Activated CD4-positive, alpha-beta T cell treated with anti-CD3 and anti-CD28 coated beads, Interleukin-2, amount 50 U/mL, for 24 hours (primary cell): ENCODE measurements around the gene PNMA8B.
"Not testable (repeated sequence)": the region's sequence is repeated elsewhere in the genome, so short reads cannot be mapped to it uniquely, and the experiment has no call there.

Experiments
- DNase-seq, 2 donors: peaks; one replicate each; pipeline ENCODE4 v3.0.0-alpha.2; 2020; ENCODE audit warnings: low read depth in 1 of 2, low spot score in 1 of 2

PNMA8B gene

DNA sequence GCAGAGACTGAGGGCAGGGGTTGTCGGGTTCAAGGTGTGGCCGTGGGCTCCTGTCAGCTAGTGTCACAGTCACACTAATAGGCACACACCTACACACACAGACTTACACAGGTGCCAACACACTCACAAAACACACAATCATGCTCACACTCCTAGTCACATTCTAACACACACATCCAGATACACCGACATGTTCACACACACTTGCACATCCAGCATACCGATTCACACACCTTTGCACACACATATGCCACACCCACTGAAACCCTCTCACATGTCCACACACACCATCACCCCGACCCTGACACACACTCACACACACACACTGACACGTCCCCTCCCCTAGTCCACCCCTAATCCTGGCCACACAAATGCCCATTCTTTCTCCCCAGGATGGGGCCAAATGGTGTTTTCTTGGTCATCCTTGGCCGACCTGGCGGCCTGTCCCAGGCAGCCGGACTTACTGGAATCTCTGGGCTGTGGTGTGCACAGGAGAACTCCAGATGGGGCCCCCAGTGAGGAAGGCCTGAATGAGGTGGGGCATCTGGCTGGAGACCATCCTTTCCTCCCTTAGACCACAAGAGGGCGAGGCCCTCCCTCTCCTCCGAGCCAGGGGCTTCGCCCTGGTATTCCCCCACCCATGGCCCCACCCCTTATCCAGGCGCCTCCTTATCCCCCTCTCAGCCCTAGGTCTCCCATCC is 19.1 kb upstream of the PNMA8B start:
- DNase-seq, result no peak

GRCh38 chr19:46513461-46514236 is 18.0 kb upstream of the PNMA8B start:
- DNase-seq, result peak; percentile 77 to 82

DNA sequence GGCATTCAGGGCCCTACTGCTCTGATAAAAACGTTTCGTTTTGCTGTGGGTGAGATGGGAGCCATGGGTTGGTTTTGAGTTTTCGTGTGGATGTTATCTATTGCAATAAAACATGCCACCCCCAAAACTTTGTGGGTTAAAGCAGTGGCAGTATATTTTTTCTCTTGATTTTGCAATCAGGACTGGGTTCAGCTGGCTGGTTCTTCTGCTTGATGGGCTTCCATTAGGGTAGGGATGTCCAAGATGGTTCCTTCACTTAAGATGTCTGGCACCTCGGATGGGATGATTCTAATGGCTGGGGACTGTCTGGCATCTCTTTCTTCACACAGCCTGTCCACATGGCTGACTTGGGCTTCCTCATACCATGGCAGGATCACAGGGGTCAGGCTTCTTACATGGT is 15.6 kb upstream of the PNMA8B start:
- DNase-seq, result no peak

DNA sequence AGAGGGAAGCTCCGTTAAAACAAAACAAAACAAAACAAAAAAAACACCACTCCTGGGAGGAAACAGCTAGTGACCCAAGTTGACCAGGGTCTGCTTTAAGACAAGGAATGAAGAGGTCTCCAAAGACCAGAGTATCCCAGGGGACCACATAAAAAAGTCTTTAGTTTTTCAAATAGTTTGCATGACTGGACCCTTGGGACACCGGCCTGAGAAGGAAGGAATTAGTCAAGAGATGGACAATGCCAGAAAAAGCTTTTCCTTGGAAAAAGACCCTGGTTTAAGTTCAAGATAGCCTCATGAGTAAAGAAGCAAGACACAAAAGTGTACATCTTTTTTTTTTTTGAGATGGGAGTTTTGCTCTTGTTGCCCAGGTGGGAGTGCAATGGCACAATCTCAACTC is 12.5 kb upstream of the PNMA8B start:
- DNase-seq, result no peak

- no peak for DNase-seq
Observed at GRCh38 chr19:46503848-46504453, 8.3 kb upstream of the PNMA8B start.

- no peak for DNase-seq
Observed at GRCh38 chr19:46502891-46503290, 7.2 kb upstream of the PNMA8B start.

DNA sequence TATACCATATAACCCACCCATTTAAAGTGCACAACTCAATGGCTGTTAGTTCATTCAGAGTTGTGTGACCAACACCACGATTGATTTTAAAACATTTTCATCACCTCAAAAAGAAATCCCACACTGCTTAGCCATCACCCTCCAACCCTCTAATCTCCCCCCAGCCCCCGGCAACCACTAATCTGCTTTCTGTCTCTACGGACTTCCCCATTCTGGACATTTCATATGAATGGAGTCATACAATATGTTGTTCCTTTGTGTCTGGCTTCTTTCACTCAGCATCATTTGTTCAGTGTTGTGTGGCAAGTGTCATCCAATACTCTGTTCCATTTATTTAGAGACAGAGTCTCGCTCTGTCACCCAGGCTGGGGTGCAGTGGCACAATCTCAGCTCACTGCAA is 4.0 kb upstream of the PNMA8B start:
- no peak for DNase-seq

DNA sequence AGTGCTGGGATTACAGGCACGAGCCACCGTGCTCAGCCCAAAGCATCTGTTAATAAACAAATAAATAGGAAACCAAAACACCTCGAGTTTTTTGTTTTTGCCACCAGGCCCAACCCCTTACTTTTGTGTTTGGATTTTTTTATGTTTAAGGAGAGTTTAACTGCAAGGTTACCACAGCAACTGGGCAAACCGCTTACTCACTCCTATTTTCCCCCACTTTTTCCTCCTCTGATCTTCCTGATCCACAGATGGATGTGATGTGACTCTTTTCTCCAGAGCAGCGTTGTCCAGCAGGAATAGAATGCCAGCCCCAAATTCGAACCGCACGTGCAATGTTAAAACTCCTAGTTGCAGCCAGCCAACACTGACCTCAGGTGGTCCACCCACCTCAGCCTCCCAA is 2.1 kb upstream of the PNMA8B start:
- no peak for DNase-seq

DNA sequence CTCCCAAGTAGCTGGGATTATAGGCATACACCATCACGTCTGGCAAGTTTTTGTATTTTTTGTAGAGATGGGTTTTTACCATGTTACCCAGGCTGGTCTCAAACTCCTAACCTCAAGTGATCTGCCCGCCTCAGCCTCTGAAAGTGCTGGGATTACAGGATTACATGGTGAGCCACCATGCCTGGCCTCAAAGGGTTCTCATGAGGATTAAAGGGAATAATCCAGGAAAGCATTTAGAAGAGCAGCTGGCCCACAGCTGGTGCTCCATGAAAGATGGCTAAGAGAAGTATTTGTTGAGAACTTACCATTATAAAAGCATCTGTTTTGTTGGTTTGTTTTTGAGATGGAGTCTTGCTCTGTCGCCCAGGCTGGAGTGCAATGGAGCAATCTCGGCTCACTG is 1.2 kb upstream of the PNMA8B start:
- DNase-seq, result not testable (repeated sequence)

GRCh38 chr19:46496304-46496703 is 637 bp upstream of the PNMA8B start:
- no peak for DNase-seq

DNA sequence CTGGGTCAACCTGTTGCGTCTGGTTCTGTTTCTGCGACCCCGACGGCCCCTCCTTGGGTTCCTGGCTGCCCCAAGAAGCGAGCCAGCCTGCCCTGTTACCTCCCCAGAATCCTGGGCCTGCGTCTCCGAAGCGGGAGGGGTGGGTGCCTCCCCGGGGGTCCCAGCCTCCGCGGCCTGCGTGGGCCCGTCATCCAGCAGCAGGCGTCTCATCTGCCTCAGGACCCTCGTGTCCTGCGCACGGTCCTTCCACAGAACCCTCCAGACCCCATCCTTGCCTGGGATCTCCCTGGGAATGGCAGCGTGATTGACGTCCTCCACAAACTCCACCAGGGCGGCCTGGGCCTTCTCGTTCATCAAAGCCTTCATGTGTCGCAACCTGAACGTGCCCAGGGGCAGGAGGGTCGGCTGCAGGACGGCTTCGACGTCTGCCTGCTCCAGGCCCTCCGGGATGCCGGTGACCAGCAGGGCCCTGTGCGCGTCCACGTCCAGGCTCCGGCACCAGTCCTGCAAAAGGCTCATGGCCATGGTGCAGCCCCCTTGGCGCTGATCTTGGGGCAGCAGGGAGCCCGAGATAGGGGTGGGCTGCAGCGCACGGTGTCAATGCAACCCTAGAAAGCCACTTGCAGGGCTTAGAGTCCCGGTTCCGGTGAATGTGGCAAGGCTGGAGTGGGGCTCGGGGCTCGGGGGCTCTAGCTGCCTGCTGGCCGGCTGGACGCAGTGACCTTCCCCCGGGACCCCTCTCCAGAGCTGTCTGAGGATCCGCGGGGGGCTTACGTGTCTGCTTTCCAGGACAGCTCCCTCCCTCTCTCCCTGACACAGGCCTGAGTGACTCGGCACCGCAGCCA is 504 bp downstream of the PNMA8B start:
- no peak for DNase-seq

- DNase-seq, result no peak
Observed at GRCh38 chr19:46494146-46494940, 1.3 kb downstream of the PNMA8B start.

DNA sequence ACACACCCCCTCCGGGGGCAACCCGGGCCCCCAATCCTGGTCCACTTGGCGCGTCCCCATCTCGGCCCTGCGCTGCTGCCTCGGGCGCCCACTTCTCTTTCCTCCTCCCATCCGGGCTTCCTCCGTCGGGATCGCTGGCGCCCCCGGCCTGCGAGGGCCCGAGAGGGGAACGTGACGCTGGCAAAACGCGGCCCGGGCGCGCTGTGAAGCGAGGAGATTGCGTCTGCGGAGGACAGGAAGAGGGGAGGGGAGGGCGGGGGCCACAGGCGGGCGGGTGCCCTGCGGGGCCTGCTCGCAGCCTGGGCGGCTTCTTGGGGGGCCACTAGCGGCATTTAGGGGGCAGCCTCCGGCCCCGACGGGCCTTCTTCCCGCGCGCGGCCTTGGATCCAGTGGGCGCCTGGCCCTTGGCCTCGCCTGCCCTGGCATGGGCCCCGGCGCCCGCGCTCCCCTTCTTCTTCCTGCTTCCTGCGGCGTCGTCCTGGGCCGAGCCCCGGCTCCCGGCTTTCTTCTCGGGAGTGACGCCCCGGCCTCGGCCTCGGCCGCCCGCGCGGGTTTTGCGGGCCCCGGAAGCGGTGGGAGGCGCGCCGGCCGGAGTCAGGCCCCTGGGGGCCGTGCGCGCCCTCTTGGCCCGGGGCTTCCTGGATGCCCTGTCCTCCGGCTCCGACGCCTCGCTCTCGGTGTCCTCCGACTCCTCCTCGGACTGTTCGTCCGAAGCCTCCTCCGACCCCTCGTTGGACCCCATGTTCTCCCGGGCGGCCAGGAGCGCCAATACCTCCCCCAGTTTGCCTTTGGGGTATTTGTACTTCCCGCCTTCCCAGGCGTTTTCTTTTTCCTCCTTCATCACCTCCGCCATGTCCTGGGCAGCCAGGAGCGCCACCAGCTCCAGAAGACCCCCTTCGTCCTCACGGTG is 2.2 kb downstream of the PNMA8B start:
- DNase-seq, result no peak

DNA sequence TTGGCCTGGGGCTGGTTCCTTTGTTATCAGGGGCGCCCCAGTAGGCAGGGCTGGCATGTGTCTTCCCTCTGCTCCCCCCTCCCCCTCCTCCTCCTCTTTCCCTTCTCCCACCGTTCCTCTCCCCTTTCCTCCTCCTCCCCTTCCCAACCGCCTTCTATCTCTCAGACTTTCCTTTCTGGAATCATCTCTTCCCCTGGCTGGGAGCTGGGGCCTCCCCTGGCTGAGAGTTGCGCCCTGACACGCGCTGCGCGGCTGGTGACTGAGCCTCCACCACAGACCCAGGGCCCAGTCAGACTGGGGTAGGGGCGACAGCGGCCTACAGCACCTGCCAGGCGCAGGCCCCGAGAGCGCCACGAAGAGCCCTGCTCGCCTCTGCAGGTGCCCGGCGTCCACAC is 2.8 kb downstream of the PNMA8B start:
- DNase-seq, result no peak

DNA sequence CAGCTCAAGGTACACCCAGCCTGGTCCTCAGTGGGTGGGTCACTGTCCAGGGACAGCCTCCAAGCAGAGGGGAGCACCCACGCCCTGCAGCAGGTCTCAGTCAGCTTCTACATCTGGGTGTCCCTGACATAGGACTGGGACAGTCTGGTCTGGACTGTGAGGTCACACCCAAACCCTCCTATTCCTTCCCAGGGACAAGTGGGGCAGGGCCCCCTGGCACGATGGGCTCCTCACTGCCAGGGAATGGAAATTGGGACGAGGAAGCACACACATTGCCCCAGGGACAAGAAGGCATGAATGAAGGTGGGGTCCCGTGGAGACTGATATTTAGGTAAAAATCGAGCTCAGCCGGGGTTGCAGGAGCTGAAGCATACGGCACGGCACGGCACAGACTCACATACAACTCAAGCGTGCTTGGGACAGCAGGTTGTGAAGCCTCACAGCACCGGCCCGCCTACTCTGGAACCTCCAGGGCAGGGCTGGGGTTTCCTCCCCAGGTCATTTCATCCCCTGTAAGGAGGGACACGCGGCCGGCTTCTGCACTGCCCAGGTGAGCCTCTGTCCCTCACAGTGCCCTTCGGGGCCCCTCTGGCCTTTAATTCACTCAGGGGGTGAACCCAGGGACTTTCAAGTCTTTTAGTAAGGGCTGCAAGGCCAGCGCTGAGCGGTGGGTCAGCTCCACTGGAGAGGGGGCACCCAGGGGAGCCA is 3.5 kb downstream of the PNMA8B start:
- no peak for DNase-seq

DNA sequence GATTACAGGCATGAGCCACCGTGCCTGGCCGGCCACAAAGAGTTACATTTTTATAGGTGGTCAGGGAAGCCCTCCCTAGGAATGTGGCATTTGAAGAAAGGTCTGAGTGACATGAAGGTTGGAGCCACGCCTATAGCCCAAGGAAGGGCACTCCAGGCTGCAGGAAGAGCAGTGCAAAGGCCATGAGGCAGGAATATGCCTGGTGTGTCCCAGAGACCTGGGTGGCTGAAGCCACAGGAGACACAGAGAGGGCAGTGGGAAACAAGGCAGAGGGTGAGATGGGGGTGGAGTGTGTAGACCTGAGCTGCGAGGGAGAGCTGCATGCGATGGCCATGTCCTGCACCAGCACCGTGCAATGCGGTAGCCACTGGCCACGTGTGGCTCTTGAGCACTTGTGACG is 4.9 kb downstream of the PNMA8B start:
- no peak for DNase-seq

GRCh38 chr19:46489445-46490272 is 6.0 kb downstream of the PNMA8B start:
- no peak for DNase-seq

DNA sequence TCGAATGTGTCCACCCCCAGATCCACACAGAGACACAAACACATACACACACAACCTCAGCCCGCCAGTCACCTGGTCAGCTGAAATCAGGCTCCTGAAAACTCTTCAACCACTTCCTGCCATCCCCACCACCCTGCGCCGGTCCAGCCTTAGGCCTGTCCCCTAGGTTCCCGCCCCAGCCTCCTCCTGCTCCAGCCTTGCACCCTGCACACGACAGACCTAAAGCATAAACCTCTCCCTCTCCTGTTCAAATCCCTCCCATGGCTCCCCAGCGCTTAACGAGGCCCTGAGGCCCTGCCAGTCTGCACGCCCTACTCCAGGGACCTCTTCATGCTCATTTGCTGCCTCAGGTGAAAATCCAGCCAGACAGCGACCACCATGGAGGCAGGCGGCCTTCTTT is 7.1 kb downstream of the PNMA8B start:
- DNase-seq, result no peak
